GM20431 (cell line): ENCODE measurements around the gene RNF20.
"Not testable (repeated sequence)": the region's sequence is repeated elsewhere in the genome, so short reads cannot be mapped to it uniquely, and the experiment has no call there.

Experiments used
- in situ Hi-C: fragments of 300-500 bp; cut with MseI, MboI; formaldehyde crosslinking; loops from one replicate; pipeline ENCODE4 v1.15.0; 2020; ENCODE audit warnings: low sequenced_read_pairs; ENCODE audit not compliant: unreplicated experiment

Gene RNF20

GRCh38 chr9:101533334-101534204 is at the start of gene RNF20:
Gene RNF20, plus strand, starts transcription at chr9:101533853. Its CDS starts 1,571 bp downstream, at chr9:101535424.
- in situ Hi-C loops, result no loop called here

GRCh38 chr9:101484046-101484445 is 49.6 kb upstream of the RNF20 start:
- in situ Hi-C loops, result no loop called here

- in situ Hi-C loops, result no loop called here
Observed at GRCh38 chr9:101485924-101486692, 47.5 kb upstream of the RNF20 start.

- in situ Hi-C loops, result no loop called here
Observed at GRCh38 chr9:101486693-101487442, 46.8 kb upstream of the RNF20 start.

- in situ Hi-C loops, result no loop called here
Observed at GRCh38 chr9:101487443-101487840, 46.2 kb upstream of the RNF20 start.

GRCh38 chr9:101495810-101496209 is 37.8 kb upstream of the RNF20 start:
- in situ Hi-C loops, result no loop called here

GRCh38 chr9:101498323-101498722 is 35.3 kb upstream of the RNF20 start:
- in situ Hi-C loops, result no loop called here

- in situ Hi-C loops, result no loop called here
Observed at GRCh38 chr9:101504188-101504587, 29.5 kb upstream of the RNF20 start.

- in situ Hi-C loops, result no loop called here
Observed at GRCh38 chr9:101508211-101508610, 25.4 kb upstream of the RNF20 start.

- in situ Hi-C loops, result no loop called here
Observed at GRCh38 chr9:101509572-101509971, 24.1 kb upstream of the RNF20 start.

- in situ Hi-C loops, result no loop called here
Observed at GRCh38 chr9:101510459-101510858, 23.2 kb upstream of the RNF20 start.

- in situ Hi-C loops, result no loop called here
Observed at GRCh38 chr9:101511009-101511408, 22.6 kb upstream of the RNF20 start.

GRCh38 chr9:101512116-101512515 is 21.5 kb upstream of the RNF20 start:
- in situ Hi-C loops, result no loop called here

- in situ Hi-C loops, result no loop called here
Observed at GRCh38 chr9:101513351-101513750, 20.3 kb upstream of the RNF20 start.

GRCh38 chr9:101514071-101514470 is 19.6 kb upstream of the RNF20 start:
- in situ Hi-C loops, result no loop called here

- in situ Hi-C loops, result no loop called here
Observed at GRCh38 chr9:101516655-101517054, 17.0 kb upstream of the RNF20 start.

- in situ Hi-C loops, result not testable (repeated sequence)
Observed at GRCh38 chr9:101518489-101518888, 15.2 kb upstream of the RNF20 start.

GRCh38 chr9:101524371-101524770 is 9.3 kb upstream of the RNF20 start:
- in situ Hi-C loops, result no loop called here

GRCh38 chr9:101527066-101527465 is 6.6 kb upstream of the RNF20 start:
- in situ Hi-C loops, result no loop called here

GRCh38 chr9:101528015-101528414 is 5.6 kb upstream of the RNF20 start:
- in situ Hi-C loops, result no loop called here
